GM21381 (cell line): ENCODE data around the gene CANT1.
"Not testable (repeated sequence)": the region's sequence is repeated elsewhere in the genome, so short reads cannot be mapped to it uniquely, and the experiment has no call there.

Source experiments
- ATAC-seq: cut with Tn5 transposase; IDR thresholded peaks from one replicate; pipeline ENCODE4 v1.9.1; 2021; ENCODE audit warnings: mild to moderate bottlenecking, moderate library complexity; ENCODE audit not compliant: unreplicated experiment

Gene CANT1

DNA sequence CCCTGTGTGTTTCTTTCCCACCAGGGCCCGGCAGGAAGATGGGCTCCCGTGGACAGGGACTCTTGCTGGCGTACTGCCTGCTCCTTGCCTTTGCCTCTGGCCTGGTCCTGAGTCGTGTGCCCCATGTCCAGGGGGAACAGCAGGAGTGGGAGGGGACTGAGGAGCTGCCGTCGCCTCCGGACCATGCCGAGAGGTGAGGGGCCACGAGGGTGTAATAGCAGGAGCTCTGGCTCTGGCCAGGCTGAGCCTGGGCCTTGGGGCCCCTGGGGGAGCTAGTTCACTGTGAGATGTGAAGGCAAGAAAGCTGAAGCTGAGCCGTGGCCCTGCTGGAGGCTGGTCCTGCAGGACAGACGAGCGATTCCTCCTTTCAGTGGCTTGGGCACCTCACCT is 34.4 kb upstream of the CANT1 start:
- no peak for ATAC-seq

DNA sequence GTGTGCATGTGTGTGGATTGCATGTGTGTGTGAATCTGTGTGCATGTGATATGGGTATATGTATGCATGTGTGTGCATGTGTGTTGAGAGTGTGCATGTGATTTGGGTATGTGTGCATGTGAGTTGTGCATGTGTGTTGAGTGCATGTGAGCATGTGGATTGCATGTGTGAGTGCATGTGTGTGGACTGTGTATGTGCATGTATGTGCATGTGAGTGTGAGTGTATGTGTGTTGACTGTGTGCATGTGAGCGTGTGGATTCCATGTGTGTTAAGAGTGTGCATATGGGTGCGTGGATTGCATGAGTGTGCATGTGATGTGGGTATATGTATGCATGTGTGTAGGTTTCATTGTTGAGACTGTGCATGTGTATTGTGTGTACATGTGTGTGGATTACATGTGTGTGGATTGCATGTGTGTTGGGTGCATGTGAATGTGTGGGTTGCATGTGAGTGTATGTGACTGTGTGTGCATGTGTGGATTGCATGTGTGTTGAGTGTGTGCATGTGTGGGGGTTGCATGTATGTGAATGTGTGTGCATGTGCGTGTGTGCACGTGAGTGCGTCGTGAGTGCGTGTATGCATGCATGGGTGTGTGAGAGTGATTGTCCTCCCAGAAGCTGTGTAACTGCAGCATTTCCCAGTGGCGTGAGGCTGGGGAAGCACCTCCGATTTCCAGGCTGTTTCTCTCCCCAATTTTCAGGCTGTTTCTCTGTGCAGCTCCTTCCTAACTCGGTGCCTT is 33.8 kb upstream of the CANT1 start:
- no peak for ATAC-seq

DNA sequence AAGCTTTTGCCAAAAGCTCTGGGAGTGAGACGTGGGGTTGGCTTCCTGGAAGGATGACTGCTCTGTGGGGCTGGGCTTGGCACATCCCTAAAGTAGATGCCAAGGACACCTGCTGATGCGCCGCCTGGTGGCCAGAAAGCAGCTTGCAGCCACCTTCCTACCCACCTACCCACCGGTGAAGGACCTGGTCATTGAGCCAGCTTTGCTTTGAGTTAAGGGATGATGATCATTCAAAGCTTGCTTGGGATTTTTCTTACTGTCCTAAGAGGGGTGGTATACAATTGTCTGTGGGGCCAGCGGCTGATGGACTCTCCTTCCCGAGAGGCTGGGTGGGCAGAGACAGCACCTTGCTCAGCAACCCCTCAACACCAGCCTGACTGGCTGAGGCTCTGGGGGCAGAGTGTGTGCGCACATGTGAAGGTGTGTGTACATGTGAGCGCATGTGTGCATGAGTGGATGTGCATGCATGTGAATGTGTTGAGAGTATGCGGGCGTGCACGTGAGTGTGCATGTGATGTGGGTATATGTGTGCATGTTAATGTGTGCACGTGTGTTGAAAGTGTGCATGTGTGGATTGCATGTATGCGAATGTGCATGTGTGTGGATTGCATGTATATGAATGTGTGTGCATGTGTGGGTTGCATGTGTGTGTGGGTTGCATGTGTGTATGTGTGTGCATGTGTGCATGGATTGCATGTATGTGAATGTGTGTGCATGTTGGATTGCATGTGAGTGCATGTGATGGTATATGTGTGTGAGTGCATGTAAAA is 33.0 kb upstream of the CANT1 start:
- no peak for ATAC-seq

DNA sequence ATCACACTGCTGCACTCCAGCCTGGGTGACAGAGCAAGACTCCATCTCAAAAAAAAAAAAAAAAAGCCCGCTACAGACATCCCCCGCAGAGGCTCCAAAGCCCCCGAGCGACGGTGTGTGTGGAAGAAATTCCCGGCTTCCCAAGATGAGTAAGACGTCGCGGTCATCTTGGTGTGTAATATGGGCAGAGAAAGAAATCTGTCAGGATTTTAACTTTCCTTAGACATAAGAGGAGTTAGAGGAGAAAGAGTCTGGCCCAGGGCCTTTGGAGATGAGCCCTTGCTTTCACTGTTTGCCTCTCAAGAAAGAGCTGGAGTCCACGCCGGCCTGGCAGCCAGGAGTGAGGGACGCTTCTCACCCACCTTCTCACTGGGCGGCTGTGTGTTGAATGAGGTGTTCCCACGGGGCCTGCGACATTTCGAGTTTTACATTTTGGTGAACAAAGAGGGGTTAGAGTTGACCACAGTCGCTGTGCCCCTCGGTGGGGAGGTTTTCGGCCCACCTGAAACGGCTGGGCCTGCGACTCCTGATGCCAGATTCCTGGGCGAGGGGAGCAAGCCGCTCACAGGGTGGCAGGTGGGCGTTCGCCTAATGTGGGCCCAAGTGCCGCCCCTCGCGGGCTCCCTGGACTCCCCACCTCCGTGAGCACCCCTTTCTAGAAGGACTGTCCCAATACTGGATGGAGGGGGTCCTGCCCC is 32.3 kb upstream of the CANT1 start:
- no peak for ATAC-seq

DNA sequence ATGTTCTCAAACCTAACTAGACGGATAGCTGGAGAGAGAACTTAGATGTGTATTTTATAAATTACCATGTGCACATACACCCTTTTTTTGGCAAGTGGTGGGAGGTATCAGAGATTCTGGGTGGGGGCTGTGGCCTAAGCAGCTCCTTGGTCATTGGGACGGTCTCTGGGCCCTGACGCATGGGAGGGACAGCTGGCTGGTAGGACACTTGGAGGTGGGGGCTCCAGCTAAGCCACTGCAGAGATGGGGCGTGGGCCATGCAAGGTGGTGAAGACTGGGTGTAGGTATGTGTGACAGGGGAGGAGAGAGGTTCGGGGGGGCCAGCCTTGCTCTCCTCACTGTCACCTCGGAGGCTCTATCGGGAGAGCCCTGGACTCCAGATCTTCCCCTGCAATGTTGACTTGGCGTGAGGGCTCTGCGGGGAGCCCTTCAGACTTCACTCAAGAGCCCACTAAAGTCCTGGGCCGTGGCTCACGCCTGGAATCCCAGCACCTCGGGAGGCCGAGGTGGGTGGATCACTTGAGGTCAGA is 31.5 kb upstream of the CANT1 start:
- ATAC-seq = no peak

DNA sequence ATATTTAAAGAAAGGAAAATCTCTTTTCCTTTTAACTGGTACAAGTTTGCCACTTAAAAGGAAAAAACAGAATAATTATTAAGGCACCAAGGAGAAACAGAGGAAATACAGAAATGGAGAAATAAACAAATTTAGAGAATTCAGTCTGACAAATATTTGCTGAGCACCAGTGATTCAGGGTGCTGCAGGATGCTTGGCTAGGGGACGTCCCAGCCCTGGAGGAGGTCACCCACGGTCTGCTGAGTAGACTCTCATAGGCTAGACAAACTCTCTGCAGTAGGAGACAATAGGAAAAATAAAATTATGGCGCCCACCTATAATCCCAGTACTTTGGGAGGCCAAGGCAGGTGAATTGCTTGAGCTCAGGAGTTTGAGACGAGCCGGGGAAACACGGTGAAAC is 30.3 kb upstream of the CANT1 start:
- ATAC-seq = no peak

DNA sequence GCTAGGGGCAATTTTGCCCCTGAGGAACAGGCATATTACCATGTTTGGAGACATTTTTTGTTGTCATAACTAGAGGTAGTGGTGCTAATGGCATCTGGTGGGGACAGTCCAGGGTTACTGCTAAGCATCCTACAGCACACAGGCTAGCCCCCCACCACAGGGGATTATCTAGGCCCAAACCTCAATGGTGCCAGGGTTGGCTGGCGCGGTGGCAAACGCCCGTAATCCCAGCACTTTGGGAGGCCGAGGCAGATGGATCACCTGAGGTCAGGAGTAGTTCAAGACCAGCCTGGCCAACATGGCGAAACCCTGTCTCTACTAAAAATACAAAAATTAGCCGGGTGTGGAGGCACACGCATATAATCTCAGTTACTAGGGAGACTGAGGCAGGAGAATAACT is 29.6 kb upstream of the CANT1 start:
- no peak for ATAC-seq

DNA sequence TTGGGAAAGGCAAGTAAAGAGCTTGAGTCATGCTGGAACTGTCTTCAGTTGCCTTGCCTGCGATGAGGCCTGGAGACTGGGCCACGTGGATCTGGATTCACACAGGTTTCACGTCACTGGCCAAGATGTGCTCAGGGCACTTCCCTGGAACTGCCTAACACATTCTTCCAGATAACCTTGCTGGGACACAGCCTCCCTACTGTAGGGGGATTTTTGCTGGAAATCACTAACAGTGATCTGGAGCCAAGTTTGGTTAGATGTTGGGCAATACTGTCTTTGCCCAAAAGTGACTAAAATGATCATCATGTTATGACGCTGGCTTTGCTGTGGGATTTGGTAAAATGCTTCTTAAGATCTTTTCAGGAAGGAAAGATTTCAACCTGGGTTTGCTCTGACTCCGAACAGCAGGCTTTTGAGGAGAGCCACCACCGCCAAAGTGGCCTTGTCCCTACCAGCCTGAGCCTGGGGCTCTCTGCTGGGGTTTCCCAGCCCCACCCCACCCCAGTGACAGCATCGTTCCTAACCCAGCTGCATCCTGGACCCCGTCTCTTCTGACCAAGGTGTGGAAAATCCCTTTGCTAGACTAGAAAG is 29.1 kb upstream of the CANT1 start:
- no peak for ATAC-seq

DNA sequence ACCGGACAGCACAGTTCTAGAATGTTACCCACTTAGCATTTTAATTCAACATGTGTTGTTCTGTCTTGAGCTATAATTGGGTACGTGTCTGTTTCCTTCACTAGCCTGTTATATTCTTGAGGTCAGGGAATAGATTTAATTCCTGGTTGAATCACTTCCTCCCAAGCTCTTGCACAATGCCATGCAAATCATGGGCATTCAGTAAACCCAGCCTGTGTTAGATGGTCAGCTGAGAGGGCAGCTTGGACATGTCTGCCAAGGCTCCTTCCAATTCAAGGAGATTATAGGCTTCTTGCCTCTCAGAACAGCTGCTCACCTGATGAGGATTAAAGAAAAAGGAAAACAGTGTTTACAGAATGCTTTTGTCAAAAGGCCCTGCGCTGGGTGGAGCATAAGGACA is 27.0 kb upstream of the CANT1 start:
- no peak for ATAC-seq

DNA sequence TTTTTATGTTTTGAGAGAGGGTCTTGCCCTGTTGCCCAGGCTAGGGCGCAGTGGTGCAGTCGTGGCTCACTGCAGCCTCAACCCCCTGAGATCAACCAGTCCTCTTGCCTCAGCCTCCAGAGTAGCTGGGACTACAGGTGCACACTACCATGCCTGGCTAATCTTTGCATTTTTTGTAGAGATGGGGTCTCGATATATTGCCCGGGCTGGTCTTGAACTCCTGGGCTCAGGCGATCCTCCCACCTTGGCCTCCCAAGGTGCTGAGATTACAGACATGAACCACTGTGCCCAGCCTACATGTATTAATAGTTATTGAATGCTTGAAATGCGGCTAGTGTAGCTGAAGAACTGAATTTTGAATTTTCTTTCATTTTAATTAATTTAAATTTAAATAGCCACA is 26.6 kb upstream of the CANT1 start:
- no peak for ATAC-seq

DNA sequence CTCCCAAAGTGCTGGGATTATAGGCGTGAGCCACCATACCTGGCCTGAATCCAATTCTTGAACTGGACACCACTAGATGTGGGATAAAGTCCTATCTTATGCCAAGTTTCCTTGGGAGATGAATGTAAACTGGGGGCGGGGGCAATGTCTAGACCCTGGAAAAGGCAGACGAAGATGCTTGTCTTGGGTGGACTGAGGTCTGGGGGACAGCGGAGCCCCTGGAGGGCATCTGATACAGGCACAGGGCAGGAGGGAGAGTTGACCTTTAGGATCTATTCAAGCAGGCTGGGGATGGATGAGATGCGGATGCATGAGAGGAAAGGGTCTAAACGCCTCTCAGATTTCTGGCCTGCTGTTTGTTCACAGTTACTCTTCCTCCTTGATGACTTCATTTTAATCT is 26.1 kb upstream of the CANT1 start:
- ATAC-seq = no peak

DNA sequence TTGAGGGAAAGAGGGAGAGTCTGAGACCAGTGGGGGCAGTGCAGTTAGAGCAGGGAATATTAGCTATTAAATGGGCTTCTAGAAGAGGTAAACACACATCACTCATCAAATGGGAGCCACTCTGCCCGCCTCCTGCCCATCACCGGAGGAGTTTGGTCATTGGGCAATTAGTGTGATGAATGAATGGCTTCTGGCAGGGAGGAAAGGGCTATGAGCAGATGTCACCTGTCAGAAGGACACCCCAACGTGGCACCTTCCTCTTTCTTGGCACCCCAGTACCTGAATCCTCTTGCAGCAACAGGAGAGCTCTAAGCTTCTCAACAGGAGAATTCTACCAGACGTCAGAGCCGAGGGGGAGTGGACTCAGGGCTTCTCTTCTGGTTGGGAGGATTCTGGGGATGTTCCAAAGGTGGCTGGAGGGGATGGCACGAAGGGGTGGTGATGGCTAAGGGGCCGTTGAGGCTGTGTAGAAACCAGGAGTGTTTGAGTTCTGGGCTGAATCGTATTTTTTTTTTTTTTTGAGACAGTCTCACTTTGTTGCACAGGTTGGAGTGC is 25.4 kb upstream of the CANT1 start:
- no peak for ATAC-seq

DNA sequence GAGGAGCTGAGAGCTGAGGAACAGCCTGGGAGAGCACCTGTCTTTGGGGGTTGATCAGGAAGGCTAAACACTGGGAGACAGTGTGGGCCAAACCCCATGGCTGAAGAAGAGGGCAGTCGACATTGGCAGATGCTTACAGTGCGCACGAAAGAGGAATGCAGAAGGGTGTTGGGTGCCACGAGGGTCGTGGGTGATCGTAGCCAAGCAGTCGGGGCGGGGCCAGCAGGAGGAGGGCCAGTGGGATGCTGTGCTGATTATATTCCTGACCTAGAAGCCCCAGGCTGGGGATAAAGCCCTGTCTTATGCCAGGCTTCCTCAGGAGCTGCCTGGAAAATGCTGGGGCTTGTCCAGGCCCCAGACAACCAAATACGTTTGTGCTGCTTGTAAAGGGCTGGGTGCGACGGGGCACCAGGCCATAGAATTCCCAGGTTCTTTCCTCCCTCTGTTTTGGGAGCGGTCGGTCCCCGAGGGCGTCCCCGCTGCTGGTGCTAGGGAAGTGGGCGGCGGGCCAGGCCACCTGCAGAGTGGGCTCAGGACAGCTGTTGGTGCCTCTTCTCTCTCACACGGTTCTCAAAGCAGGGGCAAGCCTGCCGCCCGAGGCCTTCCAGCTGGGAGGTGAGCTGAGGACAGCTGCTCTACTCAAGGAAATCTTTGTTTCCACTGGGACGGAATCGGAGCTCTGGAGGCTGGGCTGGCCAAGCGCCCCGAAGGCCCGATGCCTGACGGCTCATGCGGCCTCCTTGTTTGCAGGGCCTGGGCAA is 24.4 kb upstream of the CANT1 start:
- ATAC-seq = no peak

DNA sequence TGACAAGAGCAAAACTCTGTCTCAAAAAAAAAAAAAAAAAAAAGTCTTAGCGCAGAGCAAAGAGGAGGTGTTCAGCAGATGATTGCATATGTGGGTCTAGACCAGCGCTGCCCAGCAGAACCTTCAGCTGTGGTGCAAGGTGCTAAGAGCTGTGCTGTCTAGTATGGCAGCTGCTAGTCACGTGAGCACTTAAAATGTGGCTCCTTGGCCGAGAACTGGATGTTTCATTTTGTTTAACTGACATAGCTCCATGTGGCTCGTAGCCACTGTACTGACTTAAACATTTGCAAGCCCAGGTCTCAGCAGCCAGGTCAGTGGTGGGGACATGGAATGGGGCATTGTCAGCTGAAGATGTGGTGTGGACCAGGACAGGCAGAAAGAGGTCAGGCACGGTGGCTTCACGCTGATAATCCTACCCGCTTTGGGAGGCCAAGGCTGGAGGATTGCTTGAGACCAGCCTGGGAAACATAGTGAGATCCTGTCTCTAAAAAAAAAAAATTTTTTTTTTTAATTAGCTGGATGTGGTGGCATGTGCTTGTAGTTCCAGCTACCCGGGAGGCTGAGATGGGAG is 23.6 kb upstream of the CANT1 start:
- ATAC-seq = no peak

DNA sequence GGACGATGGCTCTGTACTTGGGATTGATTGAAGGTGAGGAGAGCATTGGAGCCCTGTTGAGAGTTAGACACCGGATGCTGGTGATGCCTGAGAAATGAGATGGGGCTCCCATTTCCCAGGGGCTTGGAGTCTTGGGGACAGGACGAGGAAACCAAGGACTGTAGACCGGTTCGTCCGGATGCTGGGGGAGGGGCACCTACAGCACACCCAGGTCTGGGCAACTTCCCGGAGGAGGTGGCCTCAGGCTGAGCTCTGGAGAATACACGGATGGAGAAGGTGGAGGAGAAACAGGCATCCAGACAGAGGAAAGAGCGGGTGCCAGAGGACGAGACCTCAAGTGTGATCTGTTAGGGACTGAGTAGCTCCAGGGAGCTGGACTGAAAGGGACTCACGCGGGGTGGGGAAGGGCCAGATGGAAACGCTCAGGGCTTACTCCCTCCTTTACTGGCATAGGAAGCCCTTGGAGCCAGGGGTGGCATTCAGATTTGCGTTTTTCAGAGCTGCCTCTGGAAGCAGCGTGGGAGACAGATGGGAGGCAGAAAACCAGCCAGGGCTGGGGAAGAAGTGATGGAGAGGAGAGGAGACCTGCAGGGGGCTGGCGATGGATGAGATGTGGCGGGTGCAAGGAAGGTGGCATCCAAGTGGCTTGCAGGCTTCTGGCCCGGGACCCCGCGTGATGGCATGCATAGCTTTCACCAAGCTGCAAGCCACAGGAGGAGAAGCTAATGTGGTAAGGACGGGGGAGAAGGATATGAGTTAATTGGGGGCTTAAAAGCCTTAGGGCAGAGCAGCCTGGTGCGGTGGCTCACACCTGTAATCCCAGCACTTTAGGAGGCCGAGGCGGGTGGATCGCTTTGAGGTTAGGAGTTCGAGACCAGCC is 22.7 kb upstream of the CANT1 start:
- ATAC-seq = no peak

DNA sequence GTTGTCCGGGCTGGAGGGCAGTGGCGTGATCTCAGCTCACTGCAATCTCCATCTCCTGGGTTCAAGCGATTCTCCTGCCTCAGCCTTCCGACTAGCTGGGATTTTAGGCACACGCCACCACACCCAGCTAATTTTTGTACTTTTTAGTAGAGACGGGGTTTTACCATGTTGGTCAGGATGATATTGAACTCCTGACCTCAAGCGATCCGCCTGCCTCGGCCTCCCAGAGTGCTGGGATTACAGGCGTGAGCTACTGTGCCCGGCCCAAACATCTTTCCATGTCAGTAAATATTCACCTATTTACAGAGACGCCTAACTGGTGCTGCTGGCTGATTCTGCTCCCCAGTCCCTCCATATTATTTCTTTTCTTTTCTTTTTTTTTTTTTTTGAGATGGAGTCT is 21.1 kb upstream of the CANT1 start:
- ATAC-seq = not testable (repeated sequence)

DNA sequence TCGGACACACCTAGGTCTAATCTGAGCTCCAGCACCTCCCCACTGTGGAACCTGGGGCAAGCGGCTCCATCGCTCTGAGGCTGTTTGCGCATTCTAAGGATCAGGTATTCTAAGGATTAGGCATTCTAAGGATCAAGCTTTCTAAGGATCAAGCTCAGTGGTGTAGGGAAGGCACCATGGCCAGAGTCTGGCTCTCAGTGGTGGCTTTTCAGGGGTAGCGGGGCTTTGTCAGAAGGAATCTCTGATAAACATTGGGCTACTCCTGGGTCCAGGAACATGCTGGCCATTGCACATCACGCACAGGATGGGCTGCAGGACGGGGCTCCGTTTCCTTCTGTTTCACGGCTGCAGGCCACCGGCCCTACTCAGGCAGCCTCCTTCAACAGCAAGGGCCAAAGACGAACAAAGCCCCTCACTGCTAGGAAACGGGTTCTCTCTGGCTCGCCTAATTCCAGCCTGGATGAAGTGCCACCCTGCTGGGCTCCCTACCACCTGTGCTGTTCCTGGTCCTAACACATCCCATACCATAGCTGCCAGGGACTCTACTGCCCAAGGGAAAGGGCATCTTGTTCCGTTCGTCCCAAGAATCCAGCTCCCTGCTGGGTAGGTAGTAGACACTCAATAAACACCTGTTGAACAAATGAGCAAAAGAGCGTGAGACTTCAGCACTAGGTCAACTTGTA is 19.9 kb upstream of the CANT1 start:
- ATAC-seq = no peak

DNA sequence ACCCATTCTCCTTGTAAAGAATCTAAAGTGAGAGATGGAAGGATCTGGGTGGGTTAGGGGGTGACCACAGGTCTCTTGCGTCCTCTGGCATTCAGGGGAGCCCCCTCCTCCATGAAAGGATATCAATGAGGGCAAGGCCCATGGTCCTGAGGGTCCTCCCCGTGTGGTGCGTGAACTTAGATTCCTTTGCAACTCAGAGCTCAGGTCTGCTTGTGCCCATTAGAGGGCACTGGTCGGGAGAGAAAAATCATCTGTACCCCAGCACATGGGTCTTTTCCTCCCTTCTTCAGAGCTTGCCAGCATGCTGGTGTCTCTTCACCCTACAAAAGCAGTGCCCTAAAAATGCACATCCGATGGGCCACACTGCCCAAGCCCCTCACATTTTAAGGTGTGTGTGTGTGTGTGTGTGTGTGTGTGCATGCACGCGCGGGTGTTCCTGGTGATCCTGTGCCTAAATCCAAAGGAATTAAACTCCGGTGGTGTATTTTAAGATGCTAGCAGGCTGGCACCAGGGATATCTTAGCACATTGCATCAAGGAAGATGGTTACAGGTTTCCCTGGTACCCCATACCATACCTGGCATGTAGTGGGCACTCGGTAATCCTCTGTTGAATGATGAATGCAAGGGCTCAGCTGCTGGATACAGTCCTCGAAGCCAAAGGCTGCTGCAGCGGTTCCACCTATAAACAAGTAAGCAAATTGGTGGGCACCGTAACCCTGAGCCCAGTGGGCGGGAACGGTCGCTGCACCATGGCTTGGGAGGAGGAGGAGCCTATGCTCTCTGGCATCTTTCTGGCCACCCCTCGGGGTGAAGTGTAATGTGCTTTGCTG is 19.1 kb upstream of the CANT1 start:
- no peak for ATAC-seq
